NCI-H2196 treated with DMSO at 0.1 percent for 48 hours (cell line): ENCODE data around the gene SLCO2B1.

Experiments
- DNase-seq: peaks from one replicate; lab custom pipeline; 2025; ENCODE audit not compliant: unreplicated experiment; lab: John Stamatoyannopoulos, UW

The SLCO2B1 gene

DNA sequence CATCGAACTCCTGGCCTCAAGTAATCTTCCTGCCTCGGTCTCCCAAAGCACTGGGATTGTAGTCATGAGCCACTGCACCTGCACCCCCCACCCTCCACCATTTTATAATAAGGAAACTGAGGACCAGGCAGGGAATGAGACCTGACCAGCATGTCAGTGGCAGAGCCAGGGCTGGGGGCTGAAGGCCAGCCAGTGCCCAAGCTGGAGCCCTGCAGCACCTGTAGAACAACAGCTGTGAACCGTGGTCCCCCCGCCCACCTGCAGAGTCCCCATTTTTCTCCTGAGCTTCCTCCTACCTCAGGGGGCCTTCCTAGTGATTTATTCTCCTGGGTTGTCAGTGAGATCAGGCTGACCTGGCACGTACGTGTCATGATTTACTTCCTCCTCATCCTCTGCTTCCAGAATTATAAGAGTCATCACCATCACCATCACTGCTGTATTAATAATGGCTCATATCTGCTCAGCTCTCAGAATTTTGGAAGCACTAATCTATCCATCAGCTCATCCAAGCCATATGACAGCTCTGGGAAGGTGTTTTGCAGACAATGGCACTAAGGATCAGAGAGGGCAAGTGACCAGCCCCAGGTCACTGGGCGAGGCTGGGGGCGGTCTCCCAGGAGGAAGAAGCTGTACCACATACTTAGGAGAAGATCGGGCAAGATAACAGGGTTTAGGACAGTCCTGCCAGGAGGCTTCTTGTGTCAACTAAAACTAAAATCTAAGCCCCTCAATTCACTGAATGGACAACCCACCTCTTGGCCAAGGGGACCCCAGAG, 5.5 kb upstream of the SLCO2B1 start:
- DNase-seq, result no peak

DNA sequence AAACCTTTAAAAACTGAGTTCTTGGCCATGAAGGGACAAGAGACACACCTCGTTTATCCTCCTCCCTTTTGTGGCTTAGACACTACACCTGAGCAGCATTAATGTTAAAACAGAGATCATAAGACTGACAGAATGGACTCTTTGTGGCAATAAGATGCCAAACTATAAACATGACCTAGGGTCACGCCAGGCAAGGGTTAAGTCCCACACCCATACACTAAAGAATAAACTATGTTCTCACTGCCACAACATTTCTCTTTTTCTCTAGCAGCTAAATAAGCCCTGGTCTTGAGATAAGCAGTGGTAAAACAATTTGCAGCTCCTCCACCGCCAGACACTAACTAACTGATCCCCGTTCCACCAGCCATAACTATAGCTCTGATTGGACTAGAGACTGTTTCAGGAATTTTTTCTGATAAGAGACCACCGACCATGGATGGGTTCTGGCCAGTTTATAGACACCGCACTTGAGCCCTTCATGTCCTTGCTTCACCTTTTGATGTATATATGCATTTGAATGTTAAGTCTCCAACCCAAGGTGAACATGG, 4.9 kb upstream of the SLCO2B1 start:
- no peak for DNase-seq

DNA sequence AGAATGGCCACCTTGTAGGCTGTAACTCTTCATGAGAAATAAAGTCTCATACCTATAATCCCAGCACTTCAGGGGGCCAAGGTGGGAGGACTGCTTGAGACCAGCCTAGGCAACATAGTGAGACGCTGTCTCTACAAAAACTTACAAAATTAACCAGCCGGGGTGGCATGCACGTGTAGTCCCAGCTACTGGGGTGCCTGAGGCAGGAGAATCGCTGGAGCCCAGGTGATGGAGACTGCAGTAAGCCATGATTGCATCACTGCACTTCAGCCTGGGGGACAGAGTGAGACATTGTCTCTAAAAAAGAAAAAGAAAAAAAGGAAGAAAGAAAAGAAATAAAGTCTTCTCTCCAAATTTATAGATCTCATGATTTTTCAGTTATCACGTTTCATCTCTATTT, 4.2 kb upstream of the SLCO2B1 start:
- DNase-seq, result no peak

DNA sequence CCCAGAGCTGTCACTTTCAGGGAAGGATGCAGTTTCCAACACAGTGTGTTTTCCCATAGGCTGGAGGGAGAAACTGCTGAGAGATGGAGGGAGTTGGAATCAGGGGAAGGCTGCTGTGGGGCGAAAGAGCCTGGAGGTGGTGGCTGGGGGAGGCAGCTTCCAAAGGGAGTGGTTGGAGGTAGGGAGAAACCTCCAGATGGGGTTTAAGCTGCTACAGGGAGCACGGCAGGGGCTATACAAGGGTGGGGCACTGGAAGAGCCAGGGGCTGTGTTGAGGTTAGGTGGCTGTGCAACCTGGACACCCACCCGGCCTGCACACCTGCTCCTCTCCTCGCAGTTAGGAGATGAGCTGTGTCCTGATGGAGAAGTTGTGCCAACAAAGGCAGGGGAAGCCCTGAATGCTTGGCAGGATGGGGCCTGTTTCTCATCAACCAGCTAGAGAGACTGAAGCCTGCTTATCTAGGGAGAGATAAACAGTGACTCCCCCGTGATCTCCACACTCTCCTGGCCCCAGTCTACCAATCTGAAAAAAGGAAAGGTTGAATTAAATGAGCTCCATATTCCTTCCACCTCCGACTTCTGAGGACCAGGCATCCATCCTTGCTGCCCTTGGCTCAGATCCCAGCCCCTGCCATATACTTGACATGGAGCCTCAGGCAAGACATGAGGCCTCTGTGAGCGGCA, 3.6 kb upstream of the SLCO2B1 start:
- no peak for DNase-seq

DNA sequence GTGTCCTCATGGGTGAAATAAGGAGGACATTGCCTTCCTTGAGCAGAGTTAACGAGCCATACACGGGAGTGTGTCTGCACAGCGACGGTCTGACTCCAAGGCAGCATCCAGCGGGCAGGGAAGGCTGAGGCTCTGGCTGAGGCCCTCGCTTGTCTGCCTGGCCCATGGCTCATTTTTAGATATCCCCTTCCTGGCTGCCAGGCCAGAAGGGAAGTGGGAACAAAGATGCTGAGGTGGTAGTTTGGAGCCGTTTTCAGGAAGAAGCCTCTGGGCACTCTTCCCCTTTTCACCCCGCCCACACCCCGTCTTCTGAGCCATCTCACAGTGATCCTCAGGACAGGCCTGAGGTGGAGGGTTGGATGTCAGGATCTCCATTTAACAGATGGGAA, 3.0 kb upstream of the SLCO2B1 start:
- DNase-seq, result no peak

DNA sequence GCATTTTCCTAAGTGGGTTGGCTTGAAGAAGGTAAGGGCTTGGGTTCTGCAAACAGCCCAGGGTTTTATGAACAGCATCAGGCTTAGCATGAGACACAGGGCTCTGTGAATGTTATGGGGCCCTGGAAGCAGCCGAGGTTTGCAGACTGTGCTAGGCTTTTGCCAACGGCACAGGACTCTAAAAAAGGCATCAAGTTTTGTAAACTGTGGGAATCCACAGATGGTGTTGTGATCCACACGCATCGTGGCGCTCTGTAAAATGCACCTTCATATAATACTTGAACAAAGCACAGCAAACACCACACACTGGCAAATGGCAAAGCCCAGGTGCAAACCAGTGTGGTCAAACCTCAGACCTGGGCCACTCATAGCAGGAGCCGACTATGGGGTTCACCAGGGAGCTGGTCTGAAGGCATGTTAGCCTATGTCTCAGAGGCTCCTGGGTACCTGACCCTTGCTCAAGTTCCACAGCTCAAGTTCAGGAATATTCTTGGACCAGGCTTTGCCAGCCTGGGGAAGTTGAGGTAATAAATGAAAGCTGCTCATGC, 2.4 kb upstream of the SLCO2B1 start:
- DNase-seq, result no peak

DNA sequence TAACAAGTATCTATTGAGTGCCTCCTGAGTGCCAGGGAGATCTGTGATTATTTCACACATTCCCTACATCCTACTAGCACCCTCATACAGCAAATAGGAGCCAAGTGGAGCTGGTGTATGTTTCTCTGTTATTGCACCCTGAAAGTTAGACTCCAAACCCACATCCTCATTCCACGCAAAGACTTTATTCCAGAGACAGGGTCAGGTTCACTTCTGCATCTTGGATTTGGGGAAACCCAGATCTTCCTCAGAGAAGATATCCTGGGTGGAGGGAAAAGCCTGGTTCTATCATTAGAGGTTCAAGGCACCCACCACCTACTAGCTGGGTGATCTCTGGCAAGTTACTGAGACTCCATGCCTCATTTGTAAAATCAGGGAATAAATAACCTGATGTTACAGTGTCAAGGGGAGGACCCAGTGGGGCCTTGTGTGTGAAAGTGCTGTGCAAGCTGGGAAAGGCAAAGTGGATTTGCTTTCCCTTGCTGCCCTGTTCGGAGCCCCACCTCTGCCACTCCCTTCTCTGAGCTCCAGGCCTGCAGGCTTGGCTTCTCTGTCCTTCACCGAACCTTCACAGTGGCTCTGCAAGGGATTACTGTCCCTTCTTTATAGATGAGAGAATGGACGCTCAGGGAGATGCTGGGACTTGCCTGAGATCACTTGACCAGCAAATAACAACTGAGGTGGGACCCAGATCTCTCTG, 991 bp upstream of the SLCO2B1 start:
- no peak for DNase-seq

DNA sequence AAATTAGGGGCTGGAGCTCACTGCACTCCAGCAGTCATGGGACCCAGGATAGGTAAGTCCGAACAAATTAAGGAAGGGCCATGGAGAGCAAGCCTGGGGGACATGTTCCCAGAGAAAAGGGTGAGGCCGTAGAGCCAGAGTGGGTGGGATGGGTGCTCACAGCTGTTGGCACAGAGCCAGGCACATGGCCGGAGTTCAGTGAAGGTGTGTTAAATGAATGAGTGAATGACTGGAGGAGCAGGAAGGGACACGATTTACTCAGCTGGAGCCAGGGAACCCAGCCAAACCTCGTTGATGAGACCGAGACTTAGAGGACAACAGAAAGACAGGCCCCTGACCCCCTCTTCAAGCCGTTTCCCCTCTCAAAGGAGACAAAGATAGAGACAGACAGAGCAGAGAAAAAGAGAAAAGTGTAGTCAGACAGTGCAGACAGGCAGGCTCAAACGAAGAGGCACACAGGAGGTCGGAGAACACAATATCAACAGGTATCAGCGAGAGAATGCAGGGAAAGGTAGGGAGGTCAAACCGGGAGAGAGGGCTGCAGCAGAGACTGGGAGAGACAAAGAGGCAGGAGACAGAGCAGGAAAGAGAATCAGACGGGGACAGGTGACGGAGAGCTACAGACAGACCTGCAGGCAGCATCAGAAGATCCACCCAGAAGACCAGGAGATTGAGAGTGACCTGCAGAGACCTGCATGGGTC, 590 bp downstream of the SLCO2B1 start:
- DNase-seq, result no peak

DNA sequence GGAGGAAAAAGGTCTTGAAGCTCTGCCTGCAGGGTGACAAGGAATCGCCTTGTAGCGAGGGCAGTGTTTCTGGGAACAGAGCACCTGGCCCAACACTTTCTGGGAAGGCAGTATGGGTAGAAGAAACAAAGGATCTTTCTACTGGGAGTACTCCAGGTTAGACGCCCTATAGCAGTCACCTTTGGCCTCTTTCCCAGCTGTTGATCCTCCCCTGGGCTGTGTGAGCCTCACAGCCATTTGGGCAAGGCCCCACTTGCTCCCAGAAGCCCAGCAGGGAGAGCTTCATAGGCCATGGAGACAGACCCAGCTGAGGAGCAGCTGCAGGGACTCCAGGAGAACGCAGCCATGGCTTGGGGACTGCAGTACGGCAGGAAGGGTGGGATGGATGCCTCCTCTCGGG, 1.2 kb downstream of the SLCO2B1 start:
- no peak for DNase-seq

DNA sequence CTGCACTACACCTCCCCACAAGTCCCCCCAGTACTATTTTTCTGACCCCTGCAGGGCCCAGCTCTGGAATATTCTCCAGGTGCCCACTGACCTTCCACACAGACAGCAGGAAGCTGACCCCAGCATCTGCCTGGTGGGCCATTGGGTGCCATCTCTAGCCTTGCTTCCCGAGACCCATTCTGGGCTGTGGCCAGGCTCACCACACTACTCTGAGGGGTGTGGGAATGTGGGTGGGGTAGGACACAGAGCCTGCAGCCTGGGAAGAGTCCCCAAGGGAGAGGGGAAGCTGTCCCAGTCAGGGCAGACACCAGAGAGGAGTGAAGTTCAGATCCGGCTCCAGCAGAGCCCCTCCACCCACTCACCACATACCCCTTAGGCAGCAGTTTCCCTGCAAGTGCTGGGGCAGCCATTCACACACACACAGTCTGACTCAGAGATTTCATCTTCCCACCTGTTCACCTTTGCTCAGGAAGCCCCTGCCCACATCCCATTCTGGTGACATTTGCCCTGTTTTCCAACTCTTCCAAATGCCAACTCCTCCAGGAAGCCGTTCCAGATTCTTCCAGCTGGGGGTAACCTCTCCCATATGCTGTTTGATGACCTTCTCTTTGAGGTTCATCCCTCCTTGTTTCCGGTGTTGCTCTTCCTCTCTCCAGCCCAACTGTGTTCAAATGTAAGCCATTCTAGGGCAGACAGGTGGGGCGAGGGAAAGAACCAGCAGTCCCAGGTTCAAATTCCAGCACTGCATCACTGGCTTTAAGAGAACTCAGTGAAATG, 1.9 kb downstream of the SLCO2B1 start:
- DNase-seq, result no peak

DNA sequence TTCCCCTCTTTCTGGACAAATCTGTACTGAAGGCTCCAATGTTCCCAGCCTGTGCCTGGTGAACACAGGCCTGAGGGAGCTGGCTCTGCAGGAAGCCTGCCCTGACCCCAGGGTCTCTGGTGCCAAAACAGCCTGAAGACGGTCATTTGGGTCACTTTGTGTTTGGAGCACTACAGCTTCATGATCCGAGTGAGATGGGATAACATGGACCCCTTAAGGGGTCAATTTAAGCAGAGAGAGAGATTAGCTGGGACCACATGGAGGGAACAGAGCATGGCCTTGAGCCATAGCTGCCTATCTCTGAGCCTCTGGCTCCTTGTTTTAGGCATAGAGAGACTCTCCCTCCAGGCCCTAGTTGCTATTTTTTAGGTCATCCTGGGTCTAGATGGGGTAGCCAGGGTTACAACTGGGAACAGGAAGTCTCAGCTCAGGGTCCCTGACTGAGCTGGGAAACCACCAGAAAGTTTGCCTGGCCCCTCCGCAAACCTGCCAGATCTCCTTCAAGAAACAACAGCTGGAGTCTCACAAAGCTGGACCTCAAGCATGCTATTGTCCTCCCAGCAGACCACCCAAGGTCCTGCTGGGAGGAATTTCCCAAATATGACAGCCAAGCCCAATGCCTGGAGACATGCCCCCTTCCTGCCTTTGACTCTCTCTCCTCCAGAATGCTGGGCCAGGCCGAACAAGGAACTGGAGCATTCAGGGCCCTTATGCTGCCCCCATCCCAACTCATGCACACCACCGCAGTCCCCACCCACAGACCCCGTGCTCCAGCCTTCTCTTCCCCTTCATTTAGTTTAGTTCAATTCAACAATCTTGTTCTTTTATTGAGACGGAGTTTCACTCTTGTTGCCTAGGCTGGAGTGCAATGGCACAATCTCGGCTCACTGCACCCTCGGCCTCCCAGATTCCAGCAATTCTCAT, 4.0 kb downstream of the SLCO2B1 start:
- no peak for DNase-seq

DNA sequence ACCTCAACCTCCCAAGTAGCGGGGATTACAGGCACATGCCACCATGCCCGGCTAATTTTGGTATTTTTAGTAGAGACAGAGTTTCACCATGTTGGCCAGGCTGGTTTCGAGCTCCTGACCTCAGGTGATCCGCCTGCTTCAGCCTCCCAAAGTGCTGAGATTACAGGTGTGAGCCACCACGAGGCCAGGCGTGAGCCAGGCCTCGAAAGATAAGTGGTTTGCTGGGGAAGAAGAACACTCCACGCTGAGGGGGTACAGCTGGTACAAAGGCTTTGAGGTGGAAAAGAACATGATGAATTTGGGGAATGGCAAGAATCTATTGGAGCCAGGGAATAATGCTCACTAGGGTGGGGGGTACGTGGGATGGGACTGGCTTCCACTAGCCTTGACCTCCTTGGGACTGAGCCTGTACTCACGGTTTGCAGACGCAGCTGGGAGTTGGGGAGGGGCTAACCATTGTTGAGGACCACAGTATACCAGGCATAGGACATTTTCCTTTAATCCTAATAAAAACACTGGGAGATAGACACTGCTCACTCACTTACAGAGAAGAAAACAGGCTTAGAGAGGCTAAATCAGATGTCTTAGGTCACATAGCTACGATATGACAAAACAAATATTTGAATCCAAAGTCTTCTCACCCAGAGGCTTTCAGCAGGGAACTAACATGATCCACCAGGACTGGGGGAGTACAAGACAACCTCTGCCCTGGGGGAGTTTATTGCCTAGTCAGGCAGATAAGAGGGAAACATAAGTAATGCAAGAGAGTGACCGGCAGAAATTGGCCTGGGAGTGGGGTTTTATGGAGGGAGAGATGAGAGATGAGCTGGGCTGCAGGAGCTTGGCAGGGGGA, 4.9 kb downstream of the SLCO2B1 start:
- DNase-seq, result no peak

DNA sequence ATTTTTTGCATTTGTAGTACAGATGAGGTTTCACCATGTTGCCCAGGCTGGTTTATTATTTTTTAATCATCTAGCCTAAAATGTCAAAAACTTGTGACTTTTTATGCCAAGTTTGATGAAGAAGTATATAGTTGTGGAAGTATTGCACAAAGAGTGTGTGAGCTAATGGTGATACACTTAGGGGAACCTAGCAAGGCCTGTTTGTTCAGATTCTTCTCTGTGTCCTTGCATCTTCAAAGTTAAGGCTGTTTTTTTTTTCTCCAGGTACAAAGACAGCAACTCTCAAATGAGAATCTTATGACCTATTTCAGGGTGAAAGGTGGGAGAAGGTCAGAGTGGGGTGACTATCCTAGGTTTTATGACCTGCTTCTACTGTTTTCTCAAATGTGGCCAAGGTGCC, 7.3 kb downstream of the SLCO2B1 start:
- no peak for DNase-seq

DNA sequence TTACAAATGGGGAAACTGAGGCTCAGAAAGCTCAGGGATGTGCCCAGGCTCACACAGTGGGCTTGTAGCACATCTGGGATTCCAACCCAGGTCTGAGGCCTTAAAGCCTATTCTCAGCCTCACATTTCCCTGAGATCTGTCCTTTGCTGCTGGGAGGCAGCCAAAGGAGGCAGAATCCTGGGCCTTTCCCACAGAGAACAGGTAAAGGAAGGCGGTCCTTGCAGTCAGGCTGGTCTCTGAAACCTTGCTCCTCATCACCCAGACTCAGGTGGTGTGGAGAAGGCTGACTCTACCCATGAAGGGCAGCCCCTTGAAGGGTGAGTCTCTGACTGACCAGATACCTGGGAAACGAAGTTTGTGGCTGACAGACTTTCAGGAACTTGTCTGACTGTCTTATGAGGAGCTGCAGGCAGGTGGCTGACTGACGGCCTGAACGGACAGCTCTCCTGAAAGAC, 7.8 kb downstream of the SLCO2B1 start:
- no peak for DNase-seq

DNA sequence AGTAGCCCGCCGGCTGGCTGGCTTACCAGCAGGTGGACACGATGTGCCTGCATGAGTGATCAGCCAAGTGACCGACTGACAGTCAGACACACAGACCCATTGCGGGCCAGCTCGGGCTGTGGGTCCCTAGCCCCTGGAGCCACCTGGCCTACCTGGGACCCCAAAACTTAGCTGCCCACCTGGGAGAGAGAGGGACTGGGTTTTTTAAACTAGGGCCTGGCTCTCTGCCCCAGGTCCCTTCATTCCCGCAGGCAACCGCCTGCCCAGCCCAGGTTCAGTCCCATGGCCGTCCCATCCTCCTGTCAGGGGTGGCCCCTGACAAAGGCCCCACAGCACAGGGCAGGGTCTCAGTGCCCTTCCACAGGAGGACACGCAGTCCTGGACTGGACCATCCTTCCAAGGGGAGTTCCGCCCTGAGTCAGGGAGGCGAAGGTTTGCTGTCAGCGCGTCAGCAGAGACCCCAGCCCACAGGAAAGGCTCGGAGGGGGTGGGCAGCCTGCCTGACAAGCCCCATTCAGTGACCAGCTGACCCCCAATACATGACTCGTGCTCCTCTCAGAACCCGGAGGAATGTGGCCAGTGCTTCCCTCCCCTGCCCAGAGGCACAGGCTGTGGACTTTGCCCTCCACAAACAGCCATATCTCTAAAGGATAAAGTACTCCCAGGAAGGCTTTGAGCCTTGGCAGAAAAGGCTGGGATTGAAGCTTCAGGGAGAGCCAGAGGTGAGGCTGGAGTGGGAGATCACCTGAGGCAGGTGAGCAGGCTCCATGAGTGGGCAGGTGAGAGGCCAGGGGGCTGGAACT, 8.4 kb downstream of the SLCO2B1 start:
- no peak for DNase-seq

DNA sequence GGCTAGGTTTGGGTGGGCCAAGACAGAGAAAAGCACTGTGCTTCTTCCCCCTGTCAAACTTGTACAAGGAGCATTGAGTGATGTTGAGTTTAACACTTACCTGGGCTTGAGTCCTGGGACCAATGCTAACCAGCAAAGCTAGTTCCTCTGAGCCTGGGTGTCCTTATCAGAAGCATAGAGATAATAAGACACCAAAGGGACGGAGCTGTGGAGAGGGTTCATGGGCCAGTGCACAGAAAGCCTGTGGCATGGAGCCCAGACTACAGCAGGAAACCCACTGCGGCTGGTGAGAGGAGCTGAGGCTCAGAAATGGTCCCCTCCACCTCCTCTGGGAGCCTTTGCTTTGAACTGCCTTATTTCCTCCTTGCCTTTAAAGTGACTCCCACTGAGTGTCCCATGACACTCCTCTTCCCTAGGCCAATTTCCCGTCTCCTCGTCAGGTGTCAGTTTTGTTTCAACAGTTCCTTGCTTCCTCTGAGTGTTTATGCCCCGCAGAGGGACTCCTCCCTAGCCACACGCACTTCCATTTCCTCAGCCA, 9.4 kb downstream of the SLCO2B1 start:
- DNase-seq, result no peak

DNA sequence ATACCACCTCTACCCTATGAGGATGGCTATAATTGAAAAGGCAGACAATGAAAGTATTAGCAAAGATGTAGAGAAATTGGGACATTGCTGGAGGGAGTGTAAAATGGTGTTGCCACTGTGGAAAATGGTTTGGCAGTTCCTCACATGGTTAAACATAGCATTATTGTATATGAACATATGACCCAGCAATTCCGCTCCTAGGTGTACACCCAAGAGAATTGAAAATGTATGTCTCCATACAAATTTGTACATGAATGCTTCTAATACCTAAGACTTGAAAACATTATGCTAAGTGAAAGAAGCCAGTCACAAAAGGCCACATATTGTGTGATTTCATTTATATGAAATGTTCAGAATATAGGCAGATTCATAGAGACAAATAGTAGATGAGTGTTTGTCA, 10.0 kb downstream of the SLCO2B1 start:
- no peak for DNase-seq
